ENCODE results near the gene LILRB5. TPM values are rescaled to one million over a fixed set of nuclear protein-coding genes. Genes with fewer than 3 reads are reported as not detected.
A peak's percentile ranks its signal among the peaks of the same experiment; 100 is the strongest.

The LILRB5 gene
- total RNA-seq: 10 to 100 TPM in 1 of 4 donors, 1 to 10 TPM in 3; 8.3 to 10.7 (median 9.1) TPM

DNA sequence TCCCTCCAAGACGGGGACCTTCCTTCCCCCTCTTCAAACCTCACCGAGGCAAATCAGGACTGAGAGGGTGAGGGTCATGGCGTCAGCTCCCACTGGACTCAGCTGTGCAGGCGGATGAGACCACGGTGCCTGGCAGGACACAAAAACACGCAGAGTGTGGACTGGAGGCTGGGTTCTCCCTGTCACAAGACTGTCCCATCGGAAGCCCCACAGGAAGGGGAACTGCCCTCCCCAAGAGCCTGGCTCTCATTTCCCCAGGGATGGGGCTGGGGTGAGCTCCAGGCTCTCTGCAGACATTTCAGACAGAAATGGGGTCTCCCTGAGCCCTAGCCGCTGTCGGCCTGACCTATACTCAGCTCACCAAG lies at the start of gene LILRB5:
Gene LILRB5, minus strand, starts transcription at position 158 of the 365 bp plus-strand sequence. Its CDS starts 80 bp downstream, at position 78.
- in situ Hi-C loops (cut with MboI; ENCODE audit: low pct_ligation_motif_present in 1 of 4, low pct_unique_long_range_greater_than_20kb in 1 of 4, low sequenced_read_pairs in 3 of 4): no loop called here
- Histone ChIP-seq H3K27me3 (peaks cover 28% of the 10 kb centered on the region), H3K4me1 (no peaks in the 10 kb centered on the region), H3K36me3 (no peaks in the 10 kb centered on the region), H3K9me3 (no peaks in the 10 kb centered on the region), H3K27ac (peak within 1 kb of the TSS in 1 of 4 donors; percentile 21), H3K4me3 (peak within 1 kb of the TSS in 1 of 4 donors; percentile 3)
- WGBS, 2 donors (ENCODE audit: low coverage in 1 of 2): 77 to 93% methylated on average over 3 to 9 of the region's 9 CpGs
- TF ChIP-seq POLR2AphosphoS5 (IDR thresholded peaks at IDR 0.05) (no peak), CTCF (IDR thresholded peaks at IDR 0.05) (no peak), EP300 (IDR thresholded peaks at IDR 0.05; ENCODE audit: low read depth) (no peak), POLR2A (IDR thresholded peaks at IDR 0.05) (no peak)
- peak; percentile 25 for DNase-seq
- intact Hi-C loops (cut with DNase I; ENCODE audit: low total_unique reads): no loop called here

- in situ Hi-C loops (cut with MboI; ENCODE audit: low pct_ligation_motif_present in 1 of 4, low pct_unique_long_range_greater_than_20kb in 1 of 4, low sequenced_read_pairs in 3 of 4): no loop called here
- Histone ChIP-seq H3K27me3 (no peaks in the 10 kb centered on the region), H3K9me3 (no peaks in the 10 kb centered on the region), H3K4me3 (no peak overlapping the region), H3K36me3 (no peaks in the 10 kb centered on the region), H3K27ac (no peak overlapping the region), H3K4me1 (no peaks in the 10 kb centered on the region)
- no peak for DNase-seq
- TF ChIP-seq POLR2AphosphoS5 (IDR thresholded peaks at IDR 0.05): no peak
- TF ChIP-seq POLR2A (IDR thresholded peaks at IDR 0.05): no peak
- TF ChIP-seq EP300 (IDR thresholded peaks at IDR 0.05; ENCODE audit: low read depth): no peak
- TF ChIP-seq CTCF (IDR thresholded peaks at IDR 0.05): no peak
- intact Hi-C loops (cut with DNase I; ENCODE audit: low total_unique reads): no loop called here
- 95 to 100% methylated on average over 1 of the region's 1 CpG for WGBS, 2 donors (ENCODE audit: low coverage in 1 of 2)
Observed at GRCh38 chr19:54305141-54305540, 48.1 kb upstream of the LILRB5 start.

DNA sequence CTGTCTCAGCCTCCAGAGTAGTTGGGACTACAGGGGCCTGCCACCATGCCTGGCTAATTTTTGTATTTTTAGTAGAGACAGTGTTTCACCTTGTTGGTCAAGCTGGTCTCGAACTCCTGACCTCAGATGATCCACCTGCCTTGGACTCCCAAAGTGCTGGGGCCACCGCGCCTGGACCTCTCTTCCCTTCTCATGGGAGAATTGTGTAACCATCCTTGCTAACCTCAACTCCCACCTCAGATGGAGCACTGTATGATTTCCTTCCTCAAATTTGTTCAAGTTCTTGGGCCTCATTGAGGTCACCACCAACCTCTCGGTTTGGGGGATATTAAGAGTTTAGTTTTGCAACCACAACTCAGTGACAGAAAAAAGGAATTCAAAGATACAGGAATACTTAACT lies 45.2 kb upstream of the LILRB5 start:
- intact Hi-C loops (cut with DNase I; ENCODE audit: low total_unique reads) (no loop called here), in situ Hi-C loops (cut with MboI; ENCODE audit: low pct_ligation_motif_present in 1 of 4, low pct_unique_long_range_greater_than_20kb in 1 of 4, low sequenced_read_pairs in 3 of 4) (no loop called here)
- DNase-seq: no peak
- WGBS, 2 donors (ENCODE audit: low coverage in 1 of 2): 38 to 63% methylated on average over 2 to 4 of the region's 4 CpGs
- H3K4me1 ChIP-seq: no peaks in the 10 kb centered on the region
- H3K36me3 ChIP-seq: no peaks in the 10 kb centered on the region
- no peaks in the 10 kb centered on the region for H3K9me3 ChIP-seq
- H3K27me3 ChIP-seq: no peaks in the 10 kb centered on the region
- H3K27ac ChIP-seq: no peak overlapping the region
- no peak for TF ChIP-seq POLR2A (IDR thresholded peaks at IDR 0.05)
- TF ChIP-seq EP300 (IDR thresholded peaks at IDR 0.05; ENCODE audit: low read depth): no peak
- TF ChIP-seq POLR2AphosphoS5 (IDR thresholded peaks at IDR 0.05): no peak
- no peak for TF ChIP-seq CTCF (IDR thresholded peaks at IDR 0.05)
- H3K4me3 ChIP-seq: no peak overlapping the region

DNA sequence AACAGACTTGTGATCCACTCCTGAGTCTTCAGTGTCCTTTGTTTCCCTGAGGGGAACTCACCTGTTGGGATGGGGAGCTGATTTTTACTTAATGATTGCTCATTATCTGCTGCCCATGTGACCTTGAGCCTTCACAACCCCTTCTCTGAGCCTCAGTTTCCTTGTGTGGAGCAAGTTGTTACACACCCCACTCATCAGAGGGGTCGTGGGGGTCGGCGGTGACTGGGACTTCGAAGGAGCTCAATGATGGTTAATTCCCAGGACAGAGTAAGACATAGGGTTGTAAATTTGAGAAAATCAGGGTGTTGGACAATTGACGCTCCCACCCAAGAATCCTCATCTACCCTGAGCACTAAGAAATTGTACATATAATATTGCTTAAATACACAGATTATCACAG lies 42.4 kb upstream of the LILRB5 start:
- Histone ChIP-seq H3K9me3 (no peaks in the 10 kb centered on the region), H3K27ac (no peak overlapping the region), H3K27me3 (no peaks in the 10 kb centered on the region), H3K4me3 (no peak overlapping the region), H3K4me1 (no peaks in the 10 kb centered on the region), H3K36me3 (no peaks in the 10 kb centered on the region)
- TF ChIP-seq POLR2A (IDR thresholded peaks at IDR 0.05) (no peak), EP300 (IDR thresholded peaks at IDR 0.05; ENCODE audit: low read depth) (no peak), CTCF (IDR thresholded peaks at IDR 0.05) (no peak), POLR2AphosphoS5 (IDR thresholded peaks at IDR 0.05) (no peak)
- 86% methylated on average over 5 of the region's 5 CpGs; no CpG with 5 or more reads in 1 of the 2 donors for WGBS, 2 donors (ENCODE audit: low coverage in 1 of 2)
- intact Hi-C loops (cut with DNase I; ENCODE audit: low total_unique reads) (no loop called here), in situ Hi-C loops (cut with MboI; ENCODE audit: low pct_ligation_motif_present in 1 of 4, low pct_unique_long_range_greater_than_20kb in 1 of 4, low sequenced_read_pairs in 3 of 4) (no loop called here)
- DNase-seq: no peak

Measured in transverse colon (tissue), 4 donors.